ENCODE data around the gene RABGAP1L.
A peak's percentile ranks its signal among the peaks of the same experiment; 100 is the strongest.
"Not testable (repeated sequence)": the region's sequence is repeated elsewhere in the genome, so short reads cannot be mapped to it uniquely, and the experiment has no call there.

The RABGAP1L gene

GRCh38 chr1:174786358-174786757 lies 627.0 kb downstream of the RABGAP1L start:
- DNase-seq: no peak

DNA sequence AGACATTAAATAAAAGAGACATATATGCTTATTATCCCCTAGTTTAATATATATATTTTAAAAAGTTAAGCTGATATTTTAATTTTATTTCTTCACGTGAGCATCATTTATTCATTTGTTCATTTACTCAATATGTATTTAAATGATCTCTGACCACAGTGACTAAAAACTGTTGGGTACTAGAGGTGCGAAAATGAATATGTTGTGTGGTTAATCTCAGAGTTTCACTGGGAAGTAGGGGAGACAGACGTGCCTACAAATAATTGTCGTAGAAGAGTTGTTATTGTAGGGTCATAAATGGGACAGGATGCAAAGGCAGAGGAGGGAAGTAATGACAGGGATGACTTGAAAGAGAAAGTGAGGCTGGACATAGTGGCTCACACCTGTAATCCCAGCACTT lies 627.4 kb downstream of the RABGAP1L start:
- DNase-seq: no peak

DNA sequence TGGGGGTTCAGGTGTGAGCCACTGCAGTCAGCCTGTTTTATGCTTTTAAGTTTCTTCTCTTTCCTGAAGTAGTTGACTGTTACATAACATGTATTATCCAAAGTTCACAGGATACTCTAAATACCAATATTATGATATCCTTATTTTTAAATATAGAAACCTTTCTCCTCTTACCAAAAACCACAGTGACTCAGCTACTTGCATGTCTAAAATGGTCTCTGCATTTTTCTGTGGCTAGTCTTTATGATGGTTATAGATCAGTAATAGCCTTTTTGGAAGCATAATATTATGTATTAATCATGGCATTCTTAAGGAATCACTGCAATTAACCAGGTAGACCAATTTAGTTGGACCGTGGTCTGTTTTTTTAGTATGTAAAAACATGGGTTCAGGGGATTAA lies 629.7 kb downstream of the RABGAP1L start:
- DNase-seq: no peak

- no peak for DNase-seq
These were observed 630.1 kb downstream of the RABGAP1L start for GRCh38 chr1:174789399-174789798.

- DNase-seq: no peak
These were observed 632.5 kb downstream of the RABGAP1L start for GRCh38 chr1:174791863-174792262.

- DNase-seq: no peak
These were observed 635.5 kb downstream of the RABGAP1L start for GRCh38 chr1:174794861-174795260.

DNA sequence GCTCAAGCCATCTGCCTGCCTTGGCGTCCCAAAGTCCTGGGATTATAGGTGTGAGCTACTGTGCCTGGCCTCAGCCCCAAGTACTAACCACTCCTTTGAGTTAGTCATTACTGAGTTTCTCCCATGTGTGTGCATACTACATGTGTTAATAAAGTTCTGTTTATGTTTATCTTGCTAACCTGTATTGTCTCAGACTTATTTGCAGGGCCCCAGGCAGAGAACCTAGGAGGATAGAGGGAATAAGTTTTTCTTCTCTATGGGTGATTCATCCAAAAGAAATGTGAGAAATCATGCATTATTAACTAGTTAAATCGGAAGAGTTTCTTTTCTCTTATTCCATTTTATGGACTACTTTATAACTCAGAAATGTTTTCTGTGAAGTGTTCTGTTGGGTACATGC lies 636.5 kb downstream of the RABGAP1L start:
- DNase-seq: no peak

GRCh38 chr1:174797398-174797797 lies 638.1 kb downstream of the RABGAP1L start:
- DNase-seq: no peak

DNA sequence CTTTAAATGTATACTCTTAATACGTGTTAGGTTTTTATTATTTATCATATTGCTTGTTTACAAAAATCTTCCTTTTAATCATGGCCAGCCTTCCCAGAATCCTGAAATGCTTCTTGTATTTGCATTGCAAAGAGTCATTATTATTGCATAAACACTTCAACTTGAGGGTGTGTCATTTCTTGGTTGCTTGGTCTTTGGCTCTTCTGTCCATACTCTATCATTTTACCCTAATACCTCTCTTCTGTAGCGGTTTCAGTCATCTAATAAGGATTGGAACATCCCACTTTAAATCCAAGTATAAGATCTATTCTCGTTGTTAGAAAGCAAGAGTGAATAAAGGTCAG lies 639.8 kb downstream of the RABGAP1L start:
- no peak for DNase-seq

DNA sequence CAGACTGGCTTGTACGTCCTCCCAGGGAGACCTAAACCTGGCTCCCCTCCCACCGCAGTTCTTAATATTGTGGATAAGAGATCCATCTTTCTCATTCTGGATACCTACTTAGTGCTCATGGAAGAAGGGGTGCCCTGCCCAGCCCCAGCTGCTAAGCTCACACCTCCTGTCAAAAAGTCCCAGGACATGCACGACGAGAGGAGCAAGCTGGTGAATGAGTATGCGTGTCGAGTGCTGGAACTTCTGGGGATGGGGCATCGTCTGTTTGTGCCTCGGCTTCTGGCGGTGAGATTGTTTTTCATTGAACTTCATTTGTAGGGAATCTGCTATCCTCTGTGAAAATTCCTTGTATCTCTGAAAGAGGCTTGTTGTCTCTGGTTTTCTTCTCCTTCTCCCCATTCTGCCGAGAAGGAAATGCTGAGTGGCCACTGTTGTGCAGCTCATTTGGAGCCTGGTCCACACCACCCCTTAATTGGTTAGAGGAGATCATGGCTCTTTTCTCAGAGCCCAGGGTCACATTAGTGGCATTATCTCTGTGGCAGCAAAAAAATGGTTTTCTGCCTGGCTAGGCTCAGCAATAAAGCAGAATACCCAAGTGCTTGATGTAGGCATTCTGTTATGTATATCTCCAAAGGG lies 641.0 kb downstream of the RABGAP1L start:
- no peak for DNase-seq

DNA sequence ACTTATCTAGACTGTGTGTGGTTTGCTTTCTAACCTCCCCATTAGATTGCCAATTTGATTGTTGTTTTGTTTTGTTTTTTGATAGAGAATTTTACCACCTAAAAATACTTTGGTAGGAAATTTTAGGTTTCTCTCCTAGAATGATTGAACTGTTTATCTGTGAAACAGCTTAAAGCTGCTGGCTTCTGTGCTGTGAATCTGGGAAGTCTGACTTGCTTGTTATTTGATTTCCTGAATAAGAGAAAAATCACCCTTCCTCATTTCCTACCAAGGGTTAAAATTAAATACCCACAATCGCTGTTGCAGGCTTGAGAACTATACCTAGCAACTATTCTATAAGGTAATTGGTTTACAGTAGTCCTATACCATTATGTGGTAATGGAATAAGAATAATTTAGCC lies 641.6 kb downstream of the RABGAP1L start:
- no peak for DNase-seq

- DNase-seq: no peak
These were observed 650.5 kb downstream of the RABGAP1L start for GRCh38 chr1:174809755-174810280.

DNA sequence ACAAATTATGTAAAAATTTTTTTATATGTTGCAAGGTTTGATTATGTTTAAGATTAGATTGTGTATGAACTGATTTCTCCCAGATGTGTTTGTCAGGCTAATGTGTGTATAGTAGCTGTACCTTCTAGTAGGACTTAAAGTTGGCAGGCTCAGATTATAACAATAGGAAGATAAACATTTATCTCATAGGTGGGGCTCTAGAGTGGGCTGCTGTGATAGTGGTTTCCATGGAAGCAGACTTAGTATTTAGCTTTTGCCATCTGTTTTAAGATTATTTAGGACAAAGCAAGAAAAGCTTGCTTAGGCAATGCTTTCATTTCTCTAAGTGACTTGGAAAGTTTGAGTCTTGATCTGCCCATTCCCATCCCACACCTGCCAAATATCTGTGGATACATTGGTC lies 652.7 kb downstream of the RABGAP1L start:
- DNase-seq: no peak

- DNase-seq: no peak
These were observed 653.3 kb downstream of the RABGAP1L start for GRCh38 chr1:174812656-174813055.

DNA sequence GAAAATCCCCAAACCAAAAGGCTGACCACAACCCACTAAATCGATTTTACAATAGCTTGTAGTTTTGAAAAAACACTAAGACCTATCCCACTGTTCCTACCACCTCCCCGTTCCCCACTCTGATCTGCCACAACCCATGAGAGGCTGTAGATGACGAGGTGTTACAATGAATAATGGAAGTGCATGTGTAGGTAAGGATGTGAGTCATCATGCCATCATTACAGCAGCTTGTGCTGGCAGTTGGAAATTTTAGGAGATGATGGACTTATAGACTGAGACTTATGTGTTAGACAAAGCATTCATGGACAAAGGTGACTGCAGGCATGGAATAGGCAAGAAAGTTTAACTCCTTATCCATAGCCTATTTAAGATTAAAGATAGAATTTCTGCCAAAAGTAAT lies 655.7 kb downstream of the RABGAP1L start:
- DNase-seq: peak; percentile 17

GRCh38 chr1:174815474-174815908 lies 656.2 kb downstream of the RABGAP1L start:
- DNase-seq: no peak

- not testable (repeated sequence) for DNase-seq
These were observed 657.3 kb downstream of the RABGAP1L start for GRCh38 chr1:174816621-174817020.

- DNase-seq: no peak
These were observed 658.8 kb downstream of the RABGAP1L start for GRCh38 chr1:174818014-174818616.

- no peak for DNase-seq
These were observed 659.6 kb downstream of the RABGAP1L start for GRCh38 chr1:174818951-174819350.

DNA sequence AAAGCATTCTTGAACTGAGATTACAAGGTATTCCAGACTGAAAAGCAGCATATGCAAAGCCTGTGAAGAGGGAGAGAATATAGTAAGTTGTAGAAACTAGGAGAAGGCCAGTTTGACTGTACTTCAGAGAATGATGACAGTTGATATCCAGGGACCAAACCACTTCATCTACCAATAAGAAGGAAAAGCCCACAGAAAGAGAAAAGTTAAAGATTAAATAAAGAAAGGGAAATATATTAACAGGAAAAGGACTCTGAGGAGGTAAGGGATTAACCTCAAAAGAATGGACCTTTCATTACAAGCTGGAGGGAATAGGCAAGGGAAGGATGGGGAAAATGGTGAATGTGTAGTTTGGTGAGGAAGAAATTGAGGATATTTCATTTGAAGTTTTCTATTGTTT lies 660.3 kb downstream of the RABGAP1L start:
- DNase-seq: no peak

- no peak for DNase-seq
These were observed 665.8 kb downstream of the RABGAP1L start for GRCh38 chr1:174825127-174825526.

- no peak for DNase-seq
These were observed 666.5 kb downstream of the RABGAP1L start for GRCh38 chr1:174825806-174826205.

- DNase-seq: no peak
These were observed 668.9 kb downstream of the RABGAP1L start for GRCh38 chr1:174828264-174828663.

- DNase-seq: no peak
These were observed 670.7 kb downstream of the RABGAP1L start for GRCh38 chr1:174829990-174830389.

GRCh38 chr1:174836543-174836942 lies 677.2 kb downstream of the RABGAP1L start:
- no peak for DNase-seq
